ENCODE data around the gene MYB. TPM values are rescaled to one million over a fixed set of nuclear protein-coding genes. Genes with fewer than 3 reads are reported as not detected.

MYB gene
- total RNA-seq, 2 donors from 2014 or later = 5.3 to 5.4 TPM

DNA sequence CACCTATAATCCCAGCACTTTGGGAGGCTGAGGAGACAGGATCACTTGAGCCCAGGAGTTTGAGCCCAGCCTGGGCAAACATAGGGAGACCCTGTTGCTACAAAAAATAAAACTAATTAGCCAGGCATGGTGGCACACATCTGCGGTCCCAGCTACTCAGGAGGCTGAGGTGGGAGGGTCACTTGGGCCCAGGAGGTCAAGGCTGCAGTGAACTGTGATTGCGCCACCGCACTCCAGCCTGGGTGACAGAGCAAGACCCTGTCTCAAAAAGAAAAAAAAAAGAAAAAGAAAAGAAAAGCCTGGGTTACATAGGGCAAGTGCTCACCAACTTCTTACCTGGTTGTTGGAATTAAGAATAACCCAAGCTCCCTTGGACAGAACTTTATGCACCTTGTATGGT is 14.6 kb upstream of the MYB start:
- Mint-ChIP-seq H3K36me3 (ENCODE audit: low read depth) (no peaks in the 10 kb centered on the region), H3K4me1 (no peaks in the 10 kb centered on the region), H3K4me3 (no peak overlapping the region), H3K9me3 (no peaks in the 10 kb centered on the region), H3K27me3 (ENCODE audit: insufficient read depth) (peaks cover 2% of the 10 kb centered on the region), H3K27ac (no peak overlapping the region)
- TF ChIP-seq, protein P1, sequence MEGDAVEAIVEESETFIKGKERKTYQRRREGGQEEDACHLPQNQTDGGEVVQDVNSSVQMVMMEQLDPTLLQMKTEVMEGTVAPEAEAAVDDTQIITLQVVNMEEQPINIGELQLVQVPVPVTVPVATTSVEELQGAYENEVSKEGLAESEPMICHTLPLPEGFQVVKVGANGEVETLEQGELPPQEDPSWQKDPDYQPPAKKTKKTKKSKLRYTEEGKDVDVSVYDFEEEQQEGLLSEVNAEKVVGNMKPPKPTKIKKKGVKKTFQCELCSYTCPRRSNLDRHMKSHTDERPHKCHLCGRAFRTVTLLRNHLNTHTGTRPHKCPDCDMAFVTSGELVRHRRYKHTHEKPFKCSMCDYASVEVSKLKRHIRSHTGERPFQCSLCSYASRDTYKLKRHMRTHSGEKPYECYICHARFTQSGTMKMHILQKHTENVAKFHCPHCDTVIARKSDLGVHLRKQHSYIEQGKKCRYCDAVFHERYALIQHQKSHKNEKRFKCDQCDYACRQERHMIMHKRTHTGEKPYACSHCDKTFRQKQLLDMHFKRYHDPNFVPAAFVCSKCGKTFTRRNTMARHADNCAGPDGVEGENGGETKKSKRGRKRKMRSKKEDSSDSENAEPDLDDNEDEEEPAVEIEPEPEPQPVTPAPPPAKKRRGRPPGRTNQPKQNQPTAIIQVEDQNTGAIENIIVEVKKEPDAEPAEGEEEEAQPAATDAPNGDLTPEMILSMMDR (conservative IDR thresholded peaks at IDR 0.05) = no peak
- no peaks in the 10 kb centered on the region for H3K27me3 ChIP-seq (ENCODE audit: control insufficient read depth, insufficient read depth, low read length, poor library complexity, severe bottlenecking)
- H3K9me3 ChIP-seq (ENCODE audit: control insufficient read depth, low read length) = no peaks in the 10 kb centered on the region
- no peak overlapping the region for H3K27ac ChIP-seq (ENCODE audit: low read depth, low read length)
- 94 to 100% methylated on average over 1 to 3 of the region's 3 CpGs for WGBS, 2 experiments (ENCODE audit: insufficient coverage in 1 of 2, insufficient read length in 1 of 2)
- no peak for DNase-seq
- no peaks in the 10 kb centered on the region for H3K4me1 ChIP-seq (ENCODE audit: control insufficient read depth, insufficient read depth, low read length)
- no peak overlapping the region for H3K9ac ChIP-seq (ENCODE audit: extremely low read depth, low read length, poor library complexity, severe bottlenecking)
- no peak overlapping the region for H3K4me3 ChIP-seq (ENCODE audit: low read length)
- no peaks in the 10 kb centered on the region for H3K36me3 ChIP-seq (ENCODE audit: control insufficient read depth, insufficient read depth, low read length)

DNA sequence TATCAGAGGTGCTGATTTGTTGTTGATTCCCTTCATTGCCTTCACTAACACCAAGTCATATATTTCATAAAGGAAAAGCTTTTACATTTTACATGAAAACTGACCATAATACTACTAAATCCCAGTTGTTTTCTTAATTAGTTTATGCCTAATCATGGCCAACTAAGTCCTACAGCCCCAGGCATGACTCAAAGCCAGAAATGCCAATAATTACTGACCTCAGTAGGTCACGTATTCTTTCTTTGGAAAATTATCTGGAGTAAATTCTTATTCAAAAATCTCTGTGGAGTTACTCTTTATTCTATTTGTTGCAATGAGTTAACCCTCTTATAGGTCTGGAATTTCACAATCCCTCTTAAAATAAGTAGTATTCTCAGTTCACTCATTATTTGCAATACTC is 13.5 kb upstream of the MYB start:
- Histone ChIP-seq H3K27ac (ENCODE audit: low read depth, low read length) (no peak overlapping the region), H3K4me1 (ENCODE audit: control insufficient read depth, insufficient read depth, low read length) (no peaks in the 10 kb centered on the region), H3K9me3 (ENCODE audit: control insufficient read depth, low read length) (no peaks in the 10 kb centered on the region), H3K4me3 (ENCODE audit: low read length) (no peak overlapping the region), H3K9ac (ENCODE audit: extremely low read depth, low read length, poor library complexity, severe bottlenecking) (no peak overlapping the region), H3K27me3 (ENCODE audit: control insufficient read depth, insufficient read depth, low read length, poor library complexity, severe bottlenecking) (no peaks in the 10 kb centered on the region), H3K36me3 (ENCODE audit: control insufficient read depth, insufficient read depth, low read length) (no peaks in the 10 kb centered on the region)
- Mint-ChIP-seq H3K4me1 (no peaks in the 10 kb centered on the region), H3K36me3 (ENCODE audit: low read depth) (no peaks in the 10 kb centered on the region), H3K27ac (no peak overlapping the region), H3K27me3 (ENCODE audit: insufficient read depth) (peaks cover 2% of the 10 kb centered on the region), H3K9me3 (no peaks in the 10 kb centered on the region), H3K4me3 (no peak overlapping the region)
- TF ChIP-seq, protein P1 (conservative IDR thresholded peaks at IDR 0.05) = no peak
- 82% methylated on average over 1 of the region's 1 CpG; no CpG with 5 or more reads in 1 of the 2 experiments for WGBS, 2 experiments (ENCODE audit: insufficient coverage in 1 of 2, insufficient read length in 1 of 2)
- no peak for DNase-seq

DNA sequence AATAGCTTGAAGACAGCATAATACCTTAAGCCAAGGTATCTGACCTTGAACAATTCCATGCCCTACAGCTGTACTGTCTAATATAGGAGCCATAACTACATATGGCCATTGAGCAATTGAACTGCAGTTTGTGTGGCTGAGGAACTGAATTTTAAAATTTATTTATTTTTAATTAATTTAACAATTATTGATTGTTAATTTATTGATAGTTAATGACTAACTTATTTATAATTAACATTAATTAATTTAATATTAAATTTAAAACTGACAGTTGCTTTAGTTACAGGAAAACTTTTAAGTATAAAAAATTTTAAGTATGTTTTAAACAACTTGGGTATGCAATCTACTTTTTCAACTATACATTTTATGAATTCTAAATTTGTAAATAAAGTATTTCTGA is 12.3 kb upstream of the MYB start:
- H3K9me3 ChIP-seq (ENCODE audit: control insufficient read depth, low read length) = no peaks in the 10 kb centered on the region
- H3K4me1 ChIP-seq (ENCODE audit: control insufficient read depth, insufficient read depth, low read length) = peaks cover 2% of the 10 kb centered on the region
- no peaks in the 10 kb centered on the region for H3K9me3 Mint-ChIP-seq
- H3K36me3 ChIP-seq (ENCODE audit: control insufficient read depth, insufficient read depth, low read length) = no peaks in the 10 kb centered on the region
- H3K9ac ChIP-seq (ENCODE audit: extremely low read depth, low read length, poor library complexity, severe bottlenecking) = no peak overlapping the region
- no peaks in the 10 kb centered on the region for H3K27me3 ChIP-seq (ENCODE audit: control insufficient read depth, insufficient read depth, low read length, poor library complexity, severe bottlenecking)
- no peak overlapping the region for H3K4me3 ChIP-seq (ENCODE audit: low read length)
- DNase-seq = no peak
- peaks cover 5% of the 10 kb centered on the region for H3K4me1 Mint-ChIP-seq
- H3K36me3 Mint-ChIP-seq (ENCODE audit: low read depth) = no peaks in the 10 kb centered on the region
- H3K4me3 Mint-ChIP-seq = no peak overlapping the region
- no peak overlapping the region for H3K27ac ChIP-seq (ENCODE audit: low read depth, low read length)
- H3K27ac Mint-ChIP-seq = no peak overlapping the region
- TF ChIP-seq, protein P1 (conservative IDR thresholded peaks at IDR 0.05) = no peak
- H3K27me3 Mint-ChIP-seq (ENCODE audit: insufficient read depth) = peaks cover 2% of the 10 kb centered on the region

Measured in endodermal cell (in vitro differentiated cells).